PC-3 (cell line): ENCODE results near the gene KCTD6. TPM values are rescaled to one million over a fixed set of nuclear protein-coding genes. Genes with fewer than 3 reads are reported as not detected.

Experiments
- ATAC-seq: fragments of 200-7000 bp; cut with Tn5 transposase; 2 replicates; pipeline ENCODE4 v1.9.1; 2020; ENCODE audit warnings: mild to moderate bottlenecking, moderate library complexity
- BruUV-seq: library from RNA; stranded (reverse); fragments of 400-500 nt; replicated peaks from 2 replicates; lab custom pipeline; 2021; lab: Mats Ljungman, UMichigan
- CTCF ChIA-PET: fragments of 300-600 bp; sonication (Branson Sonifier 250); formaldehyde crosslinking; loops from one replicate; lab custom pipeline; 2022; ENCODE audit warnings: antibody characterized with exemption; lab: Charles Lee
- POLR2A ChIA-PET: fragments of 300-600 bp; sonication (Branson Sonifier 250); formaldehyde crosslinking; loops from one replicate; lab custom pipeline; 2022; ENCODE audit warnings: antibody characterized with exemption; ENCODE audit not compliant: unreplicated experiment; lab: Charles Lee
- DNase-seq: peaks from one replicate; pipeline ENCODE4 v3.0.0-alpha.2; 2015
- H2AFZ ChIP-seq: fragments of 300-600 bp; sonication (generic); 2 replicates; pipeline ENCODE4 v1.6.0; 2016; ENCODE audit warnings: antibody characterized with exemption, low read length
- H3F3A ChIP-seq: fragments of 300-600 bp; sonication (generic); one replicate; pipeline ENCODE4 v1.6.0; 2017; ENCODE audit warnings: antibody characterized with exemption, low read length, control low read depth, mild to moderate bottlenecking; ENCODE audit not compliant: unreplicated experiment
- H3K27ac ChIP-seq: fragments of 300-600 bp; sonication (generic); 2 replicates; pipeline ENCODE4 v1.5.1; 2016; ENCODE audit warnings: mild to moderate bottlenecking, low read length
- H3K27me3 ChIP-seq: fragments of 300-600 bp; sonication (generic); 2 replicates; pipeline ENCODE4 v1.6.1; 2016; ENCODE audit warnings: low read length, mixed read lengths
- H3K36me3 ChIP-seq: fragments of 300-600 bp; sonication (generic); 2 replicates; pipeline ENCODE4 v1.6.1; 2016; ENCODE audit warnings: low read depth, mixed run types, low read length, mixed read lengths
- H3K4me1 ChIP-seq: fragments of 300-600 bp; sonication (generic); 2 replicates; pipeline ENCODE4 v1.5.1; 2016; ENCODE audit warnings: low read length; ENCODE audit not compliant: insufficient read depth
- H3K4me2 ChIP-seq: fragments of 300-600 bp; sonication (generic); 2 replicates; pipeline ENCODE4 v1.6.0; 2016; ENCODE audit warnings: low read length
- H3K4me3 ChIP-seq: fragments of 300-600 bp; sonication (generic); 2 replicates; pipeline ENCODE4 v1.5.1; 2016; ENCODE audit warnings: mild to moderate bottlenecking, low read length, mixed read lengths
- H3K79me2 ChIP-seq: fragments of 300-600 bp; sonication (generic); 2 replicates; pipeline ENCODE4 v1.6.1; 2017; ENCODE audit warnings: low read length, mixed read lengths
- H3K9ac ChIP-seq: fragments of 300-600 bp; sonication (generic); 2 replicates; pipeline ENCODE4 v1.6.0; 2016; ENCODE audit warnings: mild to moderate bottlenecking, low read length
- H3K9me2 ChIP-seq: fragments of 300-600 bp; sonication (generic); replicated peaks from 2 replicates; pipeline ENCODE4 v1.6.1; 2016; ENCODE audit warnings: mixed run types, low read length, mixed read lengths
- H3K9me3 ChIP-seq: fragments of 300-600 bp; sonication (generic); 2 replicates; pipeline ENCODE4 v1.6.1; 2016; ENCODE audit warnings: low read length, mixed read lengths
- H4K20me1 ChIP-seq: fragments of 300-600 bp; sonication (generic); 2 replicates; pipeline ENCODE4 v1.6.1; 2016; ENCODE audit warnings: low read length, mixed read lengths
- CTCF ChIP-seq: fragments of 300-600 bp; sonication (generic); conservative IDR thresholded peaks from 2 replicates; pipeline ENCODE4 v1.5.1; 2017; ENCODE audit warnings: antibody characterized with exemption, low read depth, mild to moderate bottlenecking, low read length
- EZH2 ChIP-seq: fragments of 300-600 bp; sonication (generic); IDR thresholded peaks from one replicate; pipeline ENCODE4 v1.6.1; 2017; ENCODE audit warnings: antibody characterized with exemption, mild to moderate bottlenecking, low read length; ENCODE audit not compliant: unreplicated experiment
- EZH2phosphoT487 ChIP-seq: fragments of 300-600 bp; sonication (generic); IDR thresholded peaks from 2 replicates; pipeline ENCODE4 v1.6.1; 2018; ENCODE audit warnings: mild to moderate bottlenecking, antibody characterized with exemption, low read length, borderline replicate concordance
- intact Hi-C: fragments of 100-400 bp; cut with micrococcal nuclease; formaldehyde crosslinking; loops from 2 replicates; pipeline ENCODE4 v1.9.0; 2023
- total RNA-seq: library from RNA; depleted of rRNA; stranded (reverse); fragments of >200 nt; gene quantifications from 2 replicates; pipeline ENCODE4 v1.2.3, GENCODE V29; 2014

Gene KCTD6
- total RNA-seq, 1 experiment from 2014 or later: 13.1 TPM

GRCh38 chr3:58494107-58494506 lies 2.2 kb downstream of the KCTD6 start:
- BruUV-seq: no TSS peak
- POLR2A ChIA-PET: no interaction called here
- intact Hi-C loops: no loop called here
- CTCF ChIA-PET: no interaction called here
- Histone ChIP-seq H3K4me3 (peak overlapping the region; percentile 91; the same call in 1 of the 2 replicates), H3K9me2 (no peaks in the 10 kb centered on the region), H3K4me2 (peak overlapping the region; percentile 93), H3K36me3 (no peaks in the 10 kb centered on the region), H3K9ac (no peak overlapping the region), H3K27ac (no peak overlapping the region), H4K20me1 (peaks cover 7% of the 10 kb centered on the region; the same call in 1 of the 2 replicates), H3K9me3 (no peaks in the 10 kb centered on the region), H3F3A (no peaks in the 10 kb centered on the region), H3K79me2 (peaks cover 66% of the 10 kb centered on the region), H2AFZ (no peak overlapping the region), H3K4me1 (peaks cover 39% of the 10 kb centered on the region), H3K27me3 (no peaks in the 10 kb centered on the region)
- ATAC-seq: no peak
- DNase-seq: no peak
- TF ChIP-seq EZH2phosphoT487: no peak
- no peak for TF ChIP-seq EZH2
- TF ChIP-seq CTCF: no peak

GRCh38 chr3:58495101-58495500 lies 3.2 kb downstream of the KCTD6 start:
- peak overlapping the region; percentile 22; the same call in 1 of the 2 replicates for H3K4me2 ChIP-seq
- H3K9me2 ChIP-seq: no peaks in the 10 kb centered on the region
- H4K20me1 ChIP-seq: peaks cover 7% of the 10 kb centered on the region; the same call in 1 of the 2 replicates
- POLR2A ChIA-PET: no interaction called here
- CTCF ChIA-PET: interaction anchor here (0.6 kb wide), 1 partner anchor 65 kb away, joined by 4 read pairs; no protein-coding TSS in a partner anchor
- intact Hi-C loops: no loop called here
- ATAC-seq (no peak), DNase-seq (no peak)
- peaks cover 39% of the 10 kb centered on the region for H3K4me1 ChIP-seq
- no peaks in the 10 kb centered on the region for H3F3A ChIP-seq
- no peak overlapping the region for H3K27ac ChIP-seq
- TF ChIP-seq EZH2phosphoT487 (no peak), EZH2 (no peak), CTCF (no peak)
- H3K9ac ChIP-seq: no peak overlapping the region
- no peaks in the 10 kb centered on the region for H3K9me3 ChIP-seq
- no peak overlapping the region for H3K4me3 ChIP-seq
- BruUV-seq: no TSS peak
- H2AFZ ChIP-seq: no peak overlapping the region
- no peaks in the 10 kb centered on the region for H3K27me3 ChIP-seq
- peaks cover 73% of the 10 kb centered on the region for H3K79me2 ChIP-seq
- H3K36me3 ChIP-seq: no peaks in the 10 kb centered on the region; the same call in 1 of the 2 replicates

GRCh38 chr3:58496206-58496857 lies 4.4 kb downstream of the KCTD6 start:
- intact Hi-C loops: no loop called here
- CTCF ChIA-PET: interaction anchor here (0.7 kb wide), 1 partner anchor 32 kb away, joined by 4 read pairs; no protein-coding TSS in a partner anchor
- Histone ChIP-seq H3K36me3 (peaks cover 6% of the 10 kb centered on the region), H3K79me2 (peaks cover 82% of the 10 kb centered on the region), H3K4me3 (no peak overlapping the region), H4K20me1 (peaks cover 7% of the 10 kb centered on the region; the same call in 1 of the 2 replicates), H3K9ac (no peak overlapping the region), H3K4me2 (no peak overlapping the region), H3K9me3 (no peaks in the 10 kb centered on the region), H3K27me3 (no peaks in the 10 kb centered on the region), H3K4me1 (peaks cover 35% of the 10 kb centered on the region), H3F3A (no peaks in the 10 kb centered on the region), H3K27ac (no peak overlapping the region), H2AFZ (no peak overlapping the region), H3K9me2 (no peaks in the 10 kb centered on the region)
- POLR2A ChIA-PET: no interaction called here
- ATAC-seq: no peak
- TF ChIP-seq EZH2phosphoT487 (no peak), CTCF (no peak), EZH2 (no peak)
- no peak for DNase-seq
- BruUV-seq: no TSS peak
